K562 (cell line): Measurements from ENCODE around the gene SELPLG. TPM values are rescaled to one million over a fixed set of nuclear protein-coding genes. Genes with fewer than 3 reads are reported as not detected.

ENCODE experiments used
- CAMTA2 ChIP-seq: fragments of 250-450 bp; sonication (Bioruptor Pico); conservative IDR thresholded peaks from 2 replicates; pipeline ENCODE4 v1.5.1; 2022
- CBFA2T3 ChIP-seq: fragments of 450-650 bp; IDR thresholded peaks from 2 replicates; pipeline ENCODE4 v1.6.1; 2017
- CXXC5 ChIP-seq: fragments of 250-450 bp; sonication (Bioruptor Pico); IDR thresholded peaks from 2 replicates; pipeline ENCODE4 v1.8.0; 2022; ENCODE audit warnings: inconsistent platforms, mild to moderate bottlenecking, moderate library complexity
- DACH1 ChIP-seq: fragments of 450-650 bp; IDR thresholded peaks from 2 replicates; pipeline ENCODE4 v1.6.1; 2018; ENCODE audit not compliant: partially characterized antibody
- E4F1 ChIP-seq: fragments of 250-450 bp; sonication (Bioruptor Pico); IDR thresholded peaks from 2 replicates; pipeline ENCODE4 v1.5.0; 2021; ENCODE audit warnings: mild to moderate bottlenecking, borderline replicate concordance
- ETS2 ChIP-seq: IDR thresholded peaks from 2 replicates; pipeline ENCODE4 v1.6.1; 2016; ENCODE audit warnings: borderline replicate concordance, missing genetic modification characterization, mild to moderate bottlenecking, moderate library complexity, missing compliant biosample characterization; ENCODE audit not compliant: poor library complexity, severe bottlenecking
- HDAC8 ChIP-seq: fragments of 450-650 bp; IDR thresholded peaks from 2 replicates; pipeline ENCODE4 v1.6.1; 2016; ENCODE audit warnings: mild to moderate bottlenecking, missing genetic modification characterization, moderate library complexity, missing compliant biosample characterization
- HMG20A ChIP-seq: fragments of 450-650 bp; formaldehyde crosslinking; conservative IDR thresholded peaks from 2 replicates; pipeline ENCODE4 v1.4.0; 2020; ENCODE audit warnings: mild to moderate bottlenecking, mixed read lengths
- L3MBTL2 ChIP-seq: fragments of 450-650 bp; IDR thresholded peaks from 2 replicates; pipeline ENCODE4 v1.6.1; 2016; ENCODE audit warnings: mild to moderate bottlenecking, moderate library complexity
- LEF1 ChIP-seq: fragments of 450-650 bp; IDR thresholded peaks from 2 replicates; pipeline ENCODE4 v1.6.1; 2016; ENCODE audit warnings: mild to moderate bottlenecking
- MAFG ChIP-seq: fragments of 450-650 bp; conservative IDR thresholded peaks from 2 replicates; pipeline ENCODE4 v1.6.1; 2016; ENCODE audit warnings: missing genetic modification characterization, missing compliant biosample characterization
- MCM7 ChIP-seq, 2 experiments: fragments of 450-650 bp; IDR thresholded peaks; 2 replicates each; pipeline ENCODE4 v1.6.1; 2016 to 2018
- NFRKB ChIP-seq: fragments of 450-650 bp; IDR thresholded peaks from 2 replicates; pipeline ENCODE4 v1.6.1; 2016; ENCODE audit warnings: low read depth
- NONO ChIP-seq, 2 experiments: fragments of 200-400 bp in 1 of 2; fragments of 450-650 bp in 1 of 2; formaldehyde crosslinking in 1 of 2; IDR thresholded peaks; 2 replicates each; pipeline ENCODE4 v1.6.1; 2017; ENCODE audit warnings: low read depth in 2 of 2, mild to moderate bottlenecking in 2 of 2, moderate library complexity in 2 of 2, low read length in 1 of 2
- POLR2AphosphoS5 ChIP-seq: IDR thresholded peaks from 2 replicates; pipeline ENCODE4 v1.6.1; 2011; ENCODE audit warnings: mild to moderate bottlenecking, low read depth, low read length, moderate library complexity; ENCODE audit not compliant: control insufficient read depth, insufficient read depth
- POLR3A ChIP-seq: IDR thresholded peaks from 2 replicates; pipeline ENCODE4 v1.6.1; 2011; ENCODE audit warnings: borderline replicate concordance, mild to moderate bottlenecking, moderate library complexity; ENCODE audit not compliant: insufficient read length, insufficient read depth; ENCODE audit errors: extremely low read depth
- ZBTB7A ChIP-seq: IDR thresholded peaks from 2 replicates; pipeline ENCODE4 v1.6.1; 2011; ENCODE audit warnings: low read depth, mild to moderate bottlenecking, low read length, moderate library complexity, borderline replicate concordance; ENCODE audit not compliant: control insufficient read depth
- ZNF174 ChIP-seq: fragments of 250-450 bp; sonication (Bioruptor Pico); IDR thresholded peaks from 2 replicates; pipeline ENCODE4 v1.4.0; 2020; ENCODE audit warnings: mild to moderate bottlenecking
- ZNF316 ChIP-seq: fragments of 450-650 bp; IDR thresholded peaks from 2 replicates; pipeline ENCODE4 v1.6.1; 2016
- ZNF76 ChIP-seq: fragments of 250-450 bp; sonication (Bioruptor Pico); IDR thresholded peaks from 2 replicates; pipeline ENCODE4 v1.4.0; 2020; ENCODE audit warnings: mild to moderate bottlenecking, moderate library complexity, borderline replicate concordance
- polyA plus RNA-seq, 8 experiments: library from polyadenylated mRNA; depleted of rRNA in 4 of 8; stranded (reverse) in 5 of 8; unstranded in 3 of 8; fragments of >200 nt; fragmentation: Nextera tagmentation in 2 of 8; fragmentation: Illumina TruSeq in 1 of 8; extraction: Ambion mirVana in 2 of 8; extraction: Trizol in 1 of 8; gene quantifications; 2 replicates each; pipeline versions ENCODE4 v1.2.1 to v1.2.3, GENCODE V29; 2011 to 2014; ENCODE audit warnings: inconsistent platforms in 1 of 8, missing spikeins in 1 of 8
- total RNA-seq, 7 experiments: library from RNA; depleted of rRNA in 6 of 7; stranded (reverse); fragments of >200 nt in 6 of 7; fragmentation: Illumina TruSeq in 2 of 7; extraction: Trizol in 2 of 7; gene quantifications; 2 replicates each; pipeline versions ENCODE4 v1.2.1 to v1.2.3, GENCODE V29; 2011 to 2021; ENCODE audit warnings: low replicate concordance in 1 of 7

The SELPLG gene
- total and polyA plus RNA-seq, 9 of the 15 experiments (the other 6 are each of a cell fraction or from before 2014, with no cell fraction given): 0.22 to 10.2 (median 1.7) TPM

- no peak for TF ChIP-seq HDAC8
- TF ChIP-seq CAMTA2 (CRISPR knock-in tag): no peak
- no peak for TF ChIP-seq ZNF76 (CRISPR knock-in tag)
- no peak for TF ChIP-seq DACH1
- TF ChIP-seq CBFA2T3: no peak
- TF ChIP-seq POLR2AphosphoS5: no peak
- TF ChIP-seq NONO (IDR thresholded peaks at IDR 0.05; ENCODE audit: low read depth in 2 of 2, low read length in 1 of 2): no peak
- no peak for TF ChIP-seq ZNF174 (CRISPR knock-in tag)
- TF ChIP-seq ETS2 (tag): no peak
- TF ChIP-seq POLR3A: no peak
- TF ChIP-seq HMG20A (CRISPR knock-in tag): no peak
- TF ChIP-seq NFRKB: 0 out of 2 replicates have a peak, but pooled peaks have one; percentile 28
- no peak for TF ChIP-seq E4F1 (CRISPR knock-in tag)
- TF ChIP-seq ZNF316: peak; percentile 36; the same call in 1 of the 2 replicates
- peak; percentile 19; the same call in 1 of the 2 replicates for TF ChIP-seq MAFG (tag)
- no peak for TF ChIP-seq LEF1
- no peak for TF ChIP-seq ZBTB7A
- 0 out of 2 replicates have a peak, but pooled peaks have one; percentile 22 for TF ChIP-seq L3MBTL2
- no peak for TF ChIP-seq CXXC5 (CRISPR knock-in tag)
- no peak for TF ChIP-seq MCM7 (IDR thresholded peaks at IDR 0.05)
These were observed 13.3 kb downstream of the SELPLG start (continued) for GRCh38 chr12:108620236-108620879.
